GM18517 (cell line): ENCODE data around the gene FRMD3.

Experiments used
- ATAC-seq: cut with Tn5 transposase; IDR thresholded peaks from one replicate; pipeline ENCODE4 v1.9.1; 2021; ENCODE audit warnings: mild to moderate bottlenecking, moderate library complexity; ENCODE audit not compliant: unreplicated experiment

FRMD3 gene

GRCh38 chr9:83342731-83343130, 195.5 kb downstream of the FRMD3 start:
- no peak for ATAC-seq

DNA sequence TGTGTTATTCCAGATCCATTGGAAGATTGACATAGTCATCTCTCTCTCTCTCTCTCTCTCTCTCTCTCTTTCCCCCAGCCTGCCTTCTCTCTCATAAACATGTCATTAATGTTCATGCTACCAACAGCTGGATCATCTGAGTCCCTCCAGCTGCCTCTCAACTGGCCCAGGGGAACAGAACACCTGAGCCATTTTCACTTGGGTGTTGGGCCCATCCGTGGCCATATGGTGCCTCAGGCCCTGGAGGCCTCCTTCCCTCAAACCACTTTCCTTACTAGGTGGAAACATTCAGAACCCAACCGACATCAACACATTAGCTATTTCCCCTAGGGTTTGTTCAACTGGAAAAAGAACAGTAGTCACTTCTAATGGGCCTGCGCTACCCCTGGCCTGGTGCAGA, 196.2 kb downstream of the FRMD3 start:
- no peak for ATAC-seq

DNA sequence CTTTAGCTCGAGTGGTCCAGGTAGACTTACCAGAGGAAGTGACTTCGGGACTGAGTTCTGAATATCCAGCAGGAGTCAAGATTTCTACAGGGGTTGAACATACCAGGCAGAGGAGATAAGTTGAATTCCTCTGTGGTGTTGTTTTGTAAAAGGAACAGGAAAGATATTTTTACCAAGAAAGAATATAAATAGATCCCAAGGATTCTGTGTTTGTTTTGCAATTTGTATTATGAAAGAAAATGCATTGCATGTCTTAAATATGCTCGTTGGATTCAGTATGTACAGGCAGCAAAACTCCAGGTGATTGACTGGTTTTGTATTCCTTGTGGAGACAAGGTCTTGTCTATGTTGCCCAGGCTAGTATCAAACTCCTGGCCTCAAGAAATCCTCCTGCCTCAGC, 197.8 kb downstream of the FRMD3 start:
- no peak for ATAC-seq

GRCh38 chr9:83339435-83339834, 198.8 kb downstream of the FRMD3 start:
- ATAC-seq, result no peak

DNA sequence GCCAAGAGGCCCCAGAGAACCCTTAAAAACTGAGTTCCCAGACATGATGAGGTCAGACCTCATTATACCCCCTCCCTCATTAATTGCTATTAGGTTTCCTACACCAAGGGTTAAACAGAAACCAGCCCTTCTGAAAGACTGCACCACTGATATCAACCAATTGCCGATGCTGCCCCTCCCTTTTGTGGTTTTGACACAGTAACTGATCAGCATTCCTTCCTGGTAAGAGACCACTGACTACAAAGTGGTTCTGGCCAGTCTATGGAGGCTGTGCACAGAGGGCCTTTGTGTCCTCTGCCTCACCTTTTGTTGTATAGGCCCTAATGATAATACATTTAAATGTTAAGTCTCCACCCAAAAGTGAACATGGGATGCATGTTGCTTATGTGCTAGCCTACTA, 201.5 kb downstream of the FRMD3 start:
- ATAC-seq, result no peak

- ATAC-seq, result peak; percentile 66
Observed at GRCh38 chr9:83334320-83334719, 203.9 kb downstream of the FRMD3 start.

- no peak for ATAC-seq
Observed at GRCh38 chr9:83330207-83331196, 207.7 kb downstream of the FRMD3 start.

- ATAC-seq, result no peak
Observed at GRCh38 chr9:83327750-83328622, 210.2 kb downstream of the FRMD3 start.

DNA sequence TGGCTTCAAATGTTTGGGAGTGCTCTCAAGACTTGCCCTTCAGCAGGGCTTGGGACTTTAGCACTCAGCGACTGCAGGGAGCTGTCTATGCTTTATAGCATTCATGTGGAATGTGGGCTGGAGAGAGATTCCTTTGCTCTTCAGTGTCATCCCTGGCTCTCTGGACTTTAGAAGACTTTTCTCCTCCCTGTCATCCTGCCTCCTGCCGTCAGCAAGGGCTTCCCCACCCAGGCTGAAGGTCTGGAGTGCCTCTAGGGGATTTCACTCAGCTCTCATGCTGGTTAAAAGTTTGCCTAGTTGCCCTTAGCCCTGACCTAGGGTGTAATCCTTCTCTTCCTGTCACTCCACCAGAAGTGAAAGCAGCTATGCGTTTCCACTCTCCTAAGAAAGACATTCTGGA, 210.9 kb downstream of the FRMD3 start:
- ATAC-seq, result no peak

DNA sequence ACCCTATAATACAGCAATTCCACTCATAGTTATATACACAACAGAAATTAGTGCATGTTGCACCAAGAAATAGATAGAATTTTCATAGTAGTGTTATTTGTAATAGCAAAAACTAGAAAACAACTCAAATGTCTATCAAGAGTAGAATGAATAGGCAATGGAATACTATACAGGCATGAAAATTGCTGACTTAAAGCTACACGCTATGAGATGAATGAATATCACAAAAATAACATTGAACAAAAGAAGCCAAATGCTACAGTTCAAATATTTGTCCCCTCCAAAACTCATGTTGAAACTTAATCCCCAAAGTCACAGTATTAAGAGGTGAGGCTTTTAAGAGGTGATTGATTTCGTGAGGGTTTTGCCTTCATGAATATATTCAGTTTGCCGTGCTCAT, 215.1 kb downstream of the FRMD3 start:
- no peak for ATAC-seq

GRCh38 chr9:83322438-83322837, 215.8 kb downstream of the FRMD3 start:
- ATAC-seq, result no peak

DNA sequence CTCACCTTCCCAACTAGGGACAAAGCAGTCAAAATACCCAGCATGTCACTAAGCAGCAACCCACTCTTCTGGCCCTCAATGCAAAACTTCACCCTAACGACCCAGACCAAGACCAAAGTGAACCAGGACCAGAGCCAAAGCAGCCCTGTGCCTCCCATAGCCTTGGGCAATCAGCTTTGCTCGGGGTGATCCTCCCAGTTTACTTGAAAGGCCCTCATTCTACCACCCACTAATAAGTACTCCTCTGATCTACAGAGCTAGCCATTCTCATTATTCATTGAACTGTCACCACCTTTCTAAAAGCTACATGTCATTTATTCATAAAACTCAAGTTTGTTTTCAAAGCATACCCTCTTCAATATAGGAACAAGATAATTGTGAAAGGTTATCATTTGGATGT, 221.0 kb downstream of the FRMD3 start:
- no peak for ATAC-seq

DNA sequence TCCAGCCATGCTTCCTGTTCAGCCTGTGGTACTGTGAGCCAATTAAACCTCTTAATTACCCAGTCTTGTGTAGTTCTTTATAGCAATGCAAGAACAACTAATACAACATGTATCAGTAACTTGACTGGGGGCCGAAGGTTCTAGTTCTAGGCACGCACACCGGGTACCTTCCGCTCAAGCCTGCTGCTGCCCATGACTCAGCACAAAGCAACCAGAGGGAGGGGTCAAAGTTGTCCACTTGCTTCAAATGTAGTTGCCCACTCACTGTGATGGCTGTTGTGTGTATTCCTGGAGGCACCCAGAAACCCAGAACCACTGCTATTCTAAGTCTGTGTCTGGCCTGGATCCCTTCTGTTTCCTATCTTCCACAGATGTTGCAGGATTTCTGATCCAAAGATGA, 222.6 kb downstream of the FRMD3 start:
- no peak for ATAC-seq

- ATAC-seq, result no peak
Observed at GRCh38 chr9:83313781-83314180, 224.4 kb downstream of the FRMD3 start.

GRCh38 chr9:83312537-83312936, 225.7 kb downstream of the FRMD3 start:
- ATAC-seq, result no peak

GRCh38 chr9:83307066-83307724, 231.0 kb downstream of the FRMD3 start:
- no peak for ATAC-seq

DNA sequence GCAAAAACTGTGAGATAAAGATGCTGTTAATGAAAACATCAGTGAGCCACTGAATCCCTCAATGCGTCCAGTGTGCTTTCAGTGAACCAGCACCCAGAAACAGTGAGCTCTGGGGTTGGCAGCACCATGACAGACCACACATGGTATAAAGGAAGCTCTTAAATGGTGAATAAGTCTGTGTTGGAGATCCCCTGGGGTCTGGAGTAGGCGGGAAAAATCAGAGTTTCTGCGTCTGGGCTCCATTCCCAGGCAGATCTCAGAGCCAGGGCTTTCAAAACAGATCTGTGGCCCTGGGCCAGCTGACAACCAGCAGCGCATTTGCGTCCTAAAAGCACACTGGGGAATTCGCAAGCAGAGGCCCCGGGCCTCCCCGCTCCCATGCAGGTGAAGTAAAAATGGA, 233.5 kb downstream of the FRMD3 start:
- no peak for ATAC-seq

GRCh38 chr9:83299571-83299970, 238.6 kb downstream of the FRMD3 start:
- ATAC-seq, result no peak

- no peak for ATAC-seq
Observed at GRCh38 chr9:83299094-83299493, 239.1 kb downstream of the FRMD3 start.

DNA sequence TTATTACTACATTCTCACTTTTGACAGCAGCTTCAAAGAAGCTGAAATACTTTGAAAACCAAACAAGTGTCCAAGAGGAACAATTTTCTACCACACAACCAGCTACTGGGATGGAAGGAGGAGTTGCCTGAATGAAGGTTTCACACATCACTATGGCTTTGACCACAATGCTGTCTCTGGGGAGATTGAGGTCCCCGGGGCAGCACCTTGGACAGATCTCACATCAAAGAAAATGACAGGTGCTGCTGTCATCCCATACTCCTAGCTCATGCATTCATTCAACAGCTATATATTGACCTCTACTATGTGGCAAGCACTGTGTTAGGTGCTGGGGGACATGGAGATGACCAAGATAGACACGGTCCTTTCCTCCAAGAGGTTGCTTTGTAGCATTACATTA, 242.1 kb downstream of the FRMD3 start:
- ATAC-seq, result peak; percentile 52

DNA sequence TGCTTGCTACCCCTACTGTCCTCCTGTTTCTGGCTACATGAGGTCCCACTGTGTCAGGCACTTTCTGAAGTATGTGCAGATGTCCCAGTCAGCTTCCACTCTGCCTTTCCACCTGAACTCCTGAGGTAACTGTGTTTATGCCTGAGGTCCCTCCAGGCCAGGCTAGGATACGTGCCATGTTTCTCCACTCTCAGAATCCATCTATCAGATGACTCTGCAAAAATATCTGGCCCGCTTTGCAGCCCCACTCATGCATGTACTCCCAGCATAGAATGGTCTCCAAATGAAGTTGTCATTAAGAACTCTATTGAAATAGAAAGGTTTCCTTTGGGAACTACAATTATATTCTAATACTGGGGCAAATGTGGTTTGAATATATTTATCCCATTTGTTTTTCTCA, 243.4 kb downstream of the FRMD3 start:
- ATAC-seq, result no peak
